ENCODE measurements around the gene C22orf39.

DNA sequence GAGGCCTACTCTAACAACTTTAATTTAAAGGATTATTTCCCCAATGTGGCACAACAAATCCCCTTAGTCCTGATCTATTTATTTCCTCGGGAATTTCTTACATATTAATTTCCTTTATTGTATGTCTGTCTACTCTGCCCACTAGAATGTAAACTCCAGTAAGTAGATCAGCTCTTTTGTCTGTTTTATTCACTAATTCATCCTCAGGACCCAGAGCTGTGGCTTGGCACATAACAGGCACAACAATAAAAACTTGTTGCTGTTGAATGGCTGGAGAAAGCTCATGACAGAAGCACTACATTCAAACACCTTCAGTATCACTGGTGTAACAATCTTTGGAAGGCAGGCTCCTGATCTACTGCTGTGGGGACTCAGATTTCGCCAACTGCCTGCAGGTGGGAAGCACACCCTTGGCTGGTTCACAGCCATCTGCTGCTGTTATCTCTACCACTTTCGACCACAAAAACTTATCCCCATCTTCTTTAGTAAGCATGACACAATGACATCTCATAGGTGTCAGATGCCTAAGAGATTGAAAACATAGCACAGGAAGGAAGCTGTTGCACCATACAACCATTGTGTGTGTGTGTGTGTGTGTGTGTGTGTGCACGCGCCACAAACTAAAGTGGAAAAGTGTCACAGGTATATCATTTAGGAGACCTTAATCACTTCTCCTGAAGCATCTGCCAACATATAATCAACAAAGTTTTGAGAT, 27.9 kb downstream of the C22orf39 start:
- TF ChIP-seq CTCF (conservative IDR thresholded peaks at IDR 0.05 in 1 of 2, IDR thresholded peaks at IDR 0.05 in 1 of 2; ENCODE audit: extremely low read depth in 1 of 2, insufficient read depth in 1 of 2, low read depth in 1 of 2, low read length in 2 of 2) (no peak), EZH2 (IDR thresholded peaks at IDR 0.05; ENCODE audit: borderline replicate concordance, low read length) (no peak)

All from mammary epithelial cell (primary cell).